ENCODE data around the gene AASDHPPT. TPM values are rescaled to one million over a fixed set of nuclear protein-coding genes. Genes with fewer than 3 reads are reported as not detected.

The AASDHPPT gene
- total and polyA plus RNA-seq, 2 experiments from 2014 or later, result 43.3 to 80.7 TPM

DNA sequence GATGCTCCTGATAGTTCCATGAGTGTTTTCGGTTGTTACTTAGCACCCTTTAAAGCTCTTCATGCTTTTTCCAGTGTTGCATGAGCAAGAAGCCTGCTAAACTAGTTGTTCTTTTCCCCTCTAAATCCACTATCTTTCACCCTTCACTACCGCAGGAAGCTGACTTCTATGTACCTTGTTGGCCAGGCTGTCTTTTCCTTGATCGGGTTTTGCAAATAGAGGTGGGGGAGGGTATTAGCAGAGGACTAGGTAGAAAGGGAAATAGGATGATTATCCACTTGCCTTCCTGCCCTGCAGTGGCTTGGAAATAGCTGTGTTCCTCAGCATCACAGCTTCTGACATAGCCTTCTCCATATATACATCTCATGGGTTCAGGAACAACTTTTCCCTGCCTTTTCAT is 23.9 kb downstream of the AASDHPPT start:
- Histone ChIP-seq H3K4me1 (ENCODE audit: insufficient read depth) (no peaks in the 10 kb centered on the region), H3K27ac (no peak overlapping the region), H3K79me2 (no peaks in the 10 kb centered on the region), H3K36me3 (replicated peaks; ENCODE audit: insufficient read depth, low read depth) (no peaks in the 10 kb centered on the region), H4K20me1 (ENCODE audit: insufficient read depth, poor library complexity, severe bottlenecking) (no peaks in the 10 kb centered on the region), H3K9me2 (replicated peaks; ENCODE audit: insufficient read depth) (no peaks in the 10 kb centered on the region), H3K4me2 (no peak overlapping the region), H3K9me3 (ENCODE audit: low read depth) (no peaks in the 10 kb centered on the region), H3K4me3 (no peak overlapping the region), H3K27me3 (no peaks in the 10 kb centered on the region), H2AFZ (no peak overlapping the region)
- TF ChIP-seq, protein P1, sequence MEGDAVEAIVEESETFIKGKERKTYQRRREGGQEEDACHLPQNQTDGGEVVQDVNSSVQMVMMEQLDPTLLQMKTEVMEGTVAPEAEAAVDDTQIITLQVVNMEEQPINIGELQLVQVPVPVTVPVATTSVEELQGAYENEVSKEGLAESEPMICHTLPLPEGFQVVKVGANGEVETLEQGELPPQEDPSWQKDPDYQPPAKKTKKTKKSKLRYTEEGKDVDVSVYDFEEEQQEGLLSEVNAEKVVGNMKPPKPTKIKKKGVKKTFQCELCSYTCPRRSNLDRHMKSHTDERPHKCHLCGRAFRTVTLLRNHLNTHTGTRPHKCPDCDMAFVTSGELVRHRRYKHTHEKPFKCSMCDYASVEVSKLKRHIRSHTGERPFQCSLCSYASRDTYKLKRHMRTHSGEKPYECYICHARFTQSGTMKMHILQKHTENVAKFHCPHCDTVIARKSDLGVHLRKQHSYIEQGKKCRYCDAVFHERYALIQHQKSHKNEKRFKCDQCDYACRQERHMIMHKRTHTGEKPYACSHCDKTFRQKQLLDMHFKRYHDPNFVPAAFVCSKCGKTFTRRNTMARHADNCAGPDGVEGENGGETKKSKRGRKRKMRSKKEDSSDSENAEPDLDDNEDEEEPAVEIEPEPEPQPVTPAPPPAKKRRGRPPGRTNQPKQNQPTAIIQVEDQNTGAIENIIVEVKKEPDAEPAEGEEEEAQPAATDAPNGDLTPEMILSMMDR (IDR thresholded peaks at IDR 0.05; ENCODE audit: poor library complexity), result no peak
- TF ChIP-seq EZH2phosphoT487 (IDR thresholded peaks at IDR 0.05; ENCODE audit: low read depth, severe bottlenecking, unreplicated experiment) (no peak), EZH2 (IDR thresholded peaks at IDR 0.05; ENCODE audit: borderline replicate concordance) (no peak)
- WGBS (ENCODE audit: low lambda C conversion rate, missing lambda C conversion rate), result 80% methylated on average over 3 of the region's 3 CpGs
- DNase-seq (ENCODE audit: low spot score), result no peak

DNA sequence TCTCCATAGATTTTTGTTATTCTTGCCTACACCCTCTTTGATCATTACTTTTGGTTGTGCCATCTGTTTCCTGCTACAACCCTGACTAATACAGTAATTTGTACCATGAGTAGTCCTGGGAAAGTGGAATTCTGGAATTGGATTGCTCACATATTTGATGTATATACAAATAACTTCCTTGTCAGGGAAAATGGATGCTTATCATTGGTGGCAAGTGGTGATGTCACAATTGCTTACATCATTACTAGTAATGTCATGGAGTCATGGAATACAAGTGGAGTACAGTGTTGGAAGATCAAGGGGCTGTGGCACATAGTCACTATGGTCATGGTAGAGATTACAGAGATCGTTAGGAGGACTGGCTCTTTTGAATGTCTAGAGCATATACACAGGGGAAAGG is 24.4 kb downstream of the AASDHPPT start:
- Histone ChIP-seq H3K4me3 (no peak overlapping the region), H3K4me2 (no peak overlapping the region), H3K27me3 (no peaks in the 10 kb centered on the region), H3K36me3 (replicated peaks; ENCODE audit: insufficient read depth, low read depth) (no peaks in the 10 kb centered on the region), H3K9me2 (replicated peaks; ENCODE audit: insufficient read depth) (no peaks in the 10 kb centered on the region), H4K20me1 (ENCODE audit: insufficient read depth, poor library complexity, severe bottlenecking) (no peaks in the 10 kb centered on the region), H3K9me3 (ENCODE audit: low read depth) (no peaks in the 10 kb centered on the region), H3K27ac (no peak overlapping the region), H2AFZ (no peak overlapping the region), H3K79me2 (no peaks in the 10 kb centered on the region), H3K4me1 (ENCODE audit: insufficient read depth) (no peaks in the 10 kb centered on the region)
- no peak for DNase-seq (ENCODE audit: low spot score)
- 100% methylated on average over 1 of the region's 1 CpG for WGBS (ENCODE audit: low lambda C conversion rate, missing lambda C conversion rate)
- TF ChIP-seq EZH2phosphoT487 (IDR thresholded peaks at IDR 0.05; ENCODE audit: low read depth, severe bottlenecking, unreplicated experiment) (no peak), EZH2 (IDR thresholded peaks at IDR 0.05; ENCODE audit: borderline replicate concordance) (no peak)
- TF ChIP-seq, protein P1 (IDR thresholded peaks at IDR 0.05; ENCODE audit: poor library complexity), result no peak

DNA sequence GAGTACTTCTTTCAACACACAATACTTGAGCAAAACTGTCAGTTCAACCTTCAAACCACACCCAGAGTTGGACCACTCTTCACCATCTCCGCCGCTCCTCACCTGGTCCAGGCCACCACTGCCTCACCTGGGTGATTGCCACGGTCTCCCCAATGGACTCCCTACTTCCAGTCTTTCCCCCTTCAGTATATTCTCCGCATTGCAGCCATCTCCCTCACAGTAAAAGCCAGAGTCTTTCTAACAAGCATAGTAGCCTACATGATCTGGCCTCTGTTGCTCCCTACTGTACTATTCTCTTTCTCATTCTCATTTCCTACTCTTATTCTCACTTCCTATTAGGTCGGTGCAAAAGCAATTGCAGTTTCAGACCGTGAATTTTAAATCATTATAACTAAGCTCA is 28.5 kb downstream of the AASDHPPT start:
- H2AFZ ChIP-seq, result no peak overlapping the region
- H4K20me1 ChIP-seq (ENCODE audit: insufficient read depth, poor library complexity, severe bottlenecking), result no peaks in the 10 kb centered on the region
- no peaks in the 10 kb centered on the region for H3K4me1 ChIP-seq (ENCODE audit: insufficient read depth)
- no peak overlapping the region for H3K4me3 ChIP-seq
- no peaks in the 10 kb centered on the region for H3K36me3 ChIP-seq (replicated peaks; ENCODE audit: insufficient read depth, low read depth)
- 92% methylated on average over 6 of the region's 6 CpGs for WGBS (ENCODE audit: low lambda C conversion rate, missing lambda C conversion rate)
- no peaks in the 10 kb centered on the region for H3K9me2 ChIP-seq (replicated peaks; ENCODE audit: insufficient read depth)
- H3K9me3 ChIP-seq (ENCODE audit: low read depth), result no peaks in the 10 kb centered on the region
- no peak for DNase-seq (ENCODE audit: low spot score)
- TF ChIP-seq EZH2phosphoT487 (IDR thresholded peaks at IDR 0.05; ENCODE audit: low read depth, severe bottlenecking, unreplicated experiment) (no peak), EZH2 (IDR thresholded peaks at IDR 0.05; ENCODE audit: borderline replicate concordance) (no peak)
- TF ChIP-seq, protein P1 (IDR thresholded peaks at IDR 0.05; ENCODE audit: poor library complexity), result no peak
- no peak overlapping the region for H3K27ac ChIP-seq
- H3K27me3 ChIP-seq, result no peaks in the 10 kb centered on the region
- no peak overlapping the region for H3K4me2 ChIP-seq
- no peaks in the 10 kb centered on the region for H3K79me2 ChIP-seq

Data from hepatocyte (in vitro differentiated cells).